H1 (cell line): ENCODE results near the gene PSMD3. TPM values are rescaled to one million over a fixed set of nuclear protein-coding genes. Genes with fewer than 3 reads are reported as not detected.

Experiments
- CTCF ChIA-PET: fragments of 300-600 bp; sonication (Branson Sonifier 250); formaldehyde crosslinking; loops from one replicate; lab custom pipeline; 2021; ENCODE audit not compliant: partially characterized antibody; lab: Charles Lee
- POLR2A ChIA-PET: fragments of 300-600 bp; sonication (Branson Sonifier 250); formaldehyde crosslinking; loops from one replicate; lab custom pipeline; 2021; ENCODE audit warnings: inconsistent platforms; ENCODE audit not compliant: partially characterized antibody; lab: Charles Lee
- DNase-seq, 2 experiments: peaks; one replicate each; pipeline versions ENCODE4 v3.0.0 to v3.0.0-alpha.2; 2010 to 2022; ENCODE audit warnings: low spot score in 2 of 2, low read depth in 1 of 2, mixed read lengths in 1 of 2
- FAIRE-seq: peaks from 2 replicates; lab custom pipeline; 2011; peaks lifted over from hg19 to GRCh38; lab: Jason Lieb, UNC
- H2AFZ ChIP-seq: 2 replicates; pipeline ENCODE4 v1.8.1; 2012; ENCODE audit warnings: low read length, inconsistent platforms
- H2AK5ac ChIP-seq: 2 replicates; pipeline ENCODE4 v1.6.1; 2013; ENCODE audit warnings: low read depth, low read length
- H2BK120ac ChIP-seq: replicated peaks from 2 replicates; pipeline ENCODE3; 2013; ENCODE audit warnings: low read depth, low read length, inconsistent platforms
- H2BK12ac ChIP-seq: 2 replicates; pipeline ENCODE4 v1.6.1; 2013; ENCODE audit warnings: low read depth, low read length
- H2BK15ac ChIP-seq: 2 replicates; pipeline ENCODE4 v1.6.1; 2013; ENCODE audit warnings: low read length
- H2BK20ac ChIP-seq: 2 replicates; pipeline ENCODE4 v1.6.1; 2013; ENCODE audit warnings: low read length
- H2BK5ac ChIP-seq: 2 replicates; pipeline ENCODE4 v1.6.1; 2013; ENCODE audit warnings: low read depth, low read length
- H3K14ac ChIP-seq: 2 replicates; pipeline ENCODE4 v1.6.1; 2013; ENCODE audit warnings: inconsistent platforms; ENCODE audit not compliant: insufficient read length
- H3K18ac ChIP-seq: 2 replicates; pipeline ENCODE4 v1.6.1; 2013; ENCODE audit warnings: low read length; ENCODE audit errors: extremely low read depth
- H3K23ac ChIP-seq: 2 replicates; pipeline ENCODE4 v1.6.1; 2013; ENCODE audit warnings: inconsistent platforms; ENCODE audit not compliant: insufficient read length
- H3K23me2 ChIP-seq: 2 replicates; pipeline ENCODE4 v1.6.1; 2013; ENCODE audit warnings: low read depth, low read length
- H3K27ac ChIP-seq: 2 replicates; pipeline ENCODE4 v1.6.1; 2011; ENCODE audit warnings: low read depth, low read length, inconsistent platforms
- H3K27me3 ChIP-seq, 4 experiments: replicated peaks in 1 of 4; 1 replicate in 1 of 4; 2 replicates in 3 of 4; pipeline versions ENCODE4 v1.6.1 to v1.8.1; 2011 to 2013; ENCODE audit warnings: low read length in 3 of 4, mild to moderate bottlenecking in 3 of 4, inconsistent platforms in 2 of 4, mixed read lengths in 2 of 4, moderate library complexity in 1 of 4; ENCODE audit not compliant: control insufficient read depth in 3 of 4, insufficient read depth in 3 of 4; ENCODE audit errors: extremely low read depth in 1 of 4
- H3K36me3 ChIP-seq, 4 experiments: 2 replicates each; pipeline versions ENCODE4 v1.6.1 to v1.8.1; 2011 to 2013; ENCODE audit warnings: mild to moderate bottlenecking in 4 of 4, low read length in 3 of 4, moderate library complexity in 2 of 4, control low read depth in 1 of 4, inconsistent platforms in 1 of 4; ENCODE audit not compliant: insufficient read depth in 4 of 4, control insufficient read depth in 2 of 4
- H3K4ac ChIP-seq: replicated peaks from 2 replicates; pipeline ENCODE3; 2013; ENCODE audit warnings: low read length, low read depth, mixed read lengths, inconsistent platforms; ENCODE audit not compliant: insufficient read length
- H3K4me1 ChIP-seq, 4 experiments: replicated peaks in 1 of 4; 1 replicate in 1 of 4; 2 replicates in 3 of 4; pipeline versions ENCODE4 v1.6.1 to v1.8.1; 2011 to 2013; ENCODE audit warnings: low read length in 3 of 4, inconsistent platforms in 2 of 4, mixed read lengths in 1 of 4; ENCODE audit not compliant: insufficient read depth in 4 of 4, control insufficient read depth in 3 of 4
- H3K4me2 ChIP-seq, 2 experiments: 2 replicates each; pipeline versions ENCODE4 v1.6.1 to v1.8.1; 2011 to 2013; ENCODE audit warnings: low read depth in 2 of 2, low read length in 2 of 2, control low read depth in 1 of 2, inconsistent platforms in 1 of 2, mild to moderate bottlenecking in 1 of 2; ENCODE audit not compliant: insufficient read depth in 1 of 2
- H3K4me3 ChIP-seq, 4 experiments: fragments of 200-600, 300-600 bp in 1 of 4; sonication (generic), shearing (Covaris generic), sonication (Bioruptor Twin) in 1 of 4; 2 replicates each; pipeline versions ENCODE4 v1.5.1 to v1.8.1; 2011 to 2016; ENCODE audit warnings: low read length in 4 of 4, low read depth in 3 of 4, control low read depth in 2 of 4, inconsistent platforms in 2 of 4, mild to moderate bottlenecking in 2 of 4, mixed read lengths in 1 of 4, moderate library complexity in 1 of 4; ENCODE audit not compliant: insufficient read depth in 2 of 4; ENCODE audit errors: extremely low read depth in 1 of 4
- H3K56ac ChIP-seq: replicated peaks from 2 replicates; pipeline ENCODE3; 2013; ENCODE audit warnings: low read depth, mild to moderate bottlenecking, mixed read lengths, low read length, inconsistent platforms; ENCODE audit not compliant: insufficient read length
- H3K79me1 ChIP-seq: 2 replicates; pipeline ENCODE4 v1.6.1; 2013; ENCODE audit warnings: low read depth, low read length, control low read depth
- H3K79me2 ChIP-seq, 2 experiments: 2 replicates each; pipeline versions ENCODE4 v1.6.1 to v1.8.1; 2012 to 2013; ENCODE audit warnings: low read length in 2 of 2, mild to moderate bottlenecking in 2 of 2, inconsistent platforms in 1 of 2; ENCODE audit not compliant: insufficient read depth in 2 of 2, control insufficient read depth in 1 of 2
- H3K9ac ChIP-seq, 4 experiments: replicated peaks in 1 of 4; 1 replicate in 1 of 4; 2 replicates in 3 of 4; pipeline versions ENCODE4 v1.6.1 to v1.8.1; 2011 to 2013; ENCODE audit warnings: low read depth in 3 of 4, low read length in 3 of 4, control low read depth in 2 of 4, mild to moderate bottlenecking in 2 of 4, moderate library complexity in 2 of 4, inconsistent platforms in 1 of 4; ENCODE audit errors: extremely low read depth in 1 of 4
- H3K9me3 ChIP-seq, 2 experiments: 2 replicates each; pipeline versions ENCODE4 v1.6.1 to v1.8.1; 2012 to 2013; ENCODE audit warnings: mild to moderate bottlenecking in 2 of 2, moderate library complexity in 2 of 2, control low read depth in 1 of 2, inconsistent platforms in 1 of 2, low read depth in 1 of 2, low read length in 1 of 2, mixed read lengths in 1 of 2; ENCODE audit not compliant: insufficient read depth in 2 of 2
- H4K20me1 ChIP-seq, 2 experiments: replicated peaks in 1 of 2; 2 replicates each; pipeline versions ENCODE3 to v1.8.1; 2011 to 2013; ENCODE audit warnings: inconsistent platforms in 2 of 2, low read length in 2 of 2, mild to moderate bottlenecking in 1 of 2; ENCODE audit not compliant: insufficient read depth in 2 of 2, control insufficient read depth in 1 of 2
- H4K5ac ChIP-seq: 2 replicates; pipeline ENCODE4 v1.6.1; 2013; ENCODE audit warnings: low read length, low read depth, mixed read lengths, inconsistent platforms; ENCODE audit not compliant: insufficient read length
- H4K8ac ChIP-seq: 2 replicates; pipeline ENCODE4 v1.8.0; 2013; ENCODE audit warnings: mild to moderate bottlenecking, moderate library complexity, low read length, inconsistent platforms; ENCODE audit not compliant: insufficient read depth; ENCODE audit errors: extremely low read depth
- H4K91ac ChIP-seq: replicated peaks from 2 replicates; pipeline ENCODE3; 2013; ENCODE audit warnings: low read length, mixed read lengths, inconsistent platforms; ENCODE audit not compliant: insufficient read length
- BCL11A ChIP-seq, 2 experiments: IDR thresholded peaks; one replicate each; pipeline ENCODE4 v1.6.1; 2011; ENCODE audit warnings: low read depth in 2 of 2, low read length in 2 of 2, mild to moderate bottlenecking in 2 of 2
- CREB1 ChIP-seq: IDR thresholded peaks from 2 replicates; pipeline ENCODE4 v1.6.1; 2012; ENCODE audit warnings: inconsistent platforms
- POLR2AphosphoS5 ChIP-seq: IDR thresholded peaks from 2 replicates; pipeline ENCODE4 v1.6.1; 2011; ENCODE audit warnings: low read depth, low read length
- RXRA ChIP-seq: IDR thresholded peaks from 2 replicates; pipeline ENCODE4 v1.6.1; 2011; ENCODE audit warnings: low read depth, mild to moderate bottlenecking, low read length, moderate library complexity; ENCODE audit not compliant: insufficient read depth
- ZNF274 ChIP-seq: IDR thresholded peaks from 2 replicates; pipeline ENCODE4 v1.7.0; 2012; ENCODE audit warnings: low read length, borderline replicate concordance; ENCODE audit errors: extremely low read depth
- WGBS, 2 experiments: shearing (Covaris generic) in 1 of 2; methylation state at CpG; one replicate each; pipeline versions ENCODE4 v1.1.6 to v1.1.7; 2013 to 2015; ENCODE audit warnings: low lambda C conversion rate in 2 of 2, mixed read lengths in 2 of 2, inconsistent platforms in 1 of 2, low coverage in 1 of 2, missing lambda C conversion rate in 1 of 2; ENCODE audit not compliant: insufficient replicate concordance in 2 of 2, insufficient coverage in 1 of 2, insufficient read length in 1 of 2; ENCODE audit errors: extremely low coverage in 1 of 2, missing lambda C conversion rate in 1 of 2; 5-methylcytosine and 5-hydroxymethylcytosine counted together
- polyA plus RNA-seq, 7 experiments: library from polyadenylated mRNA; depleted of rRNA in 3 of 7; stranded (reverse) in 5 of 7; unstranded in 2 of 7; fragments of >200 nt in 5 of 7; fragments of 200-250 nt in 2 of 7; gene quantifications; 1 replicate in 5 of 7; 2 replicates in 1 of 7; 4 replicates in 1 of 7; pipeline versions ENCODE4 v1.2.1 to v1.2.3, GENCODE V29; 2011 to 2013; ENCODE audit warnings: missing spikeins in 2 of 7, mixed read lengths in 2 of 7
- total RNA-seq: library from RNA; stranded (reverse); fragmentation: NEBNext Ultra II Directional; extraction: Animal tissue kit (Norgen Biotek cat#: 25700); gene quantifications from 2 replicates; pipeline ENCODE4 v1.2.1, GENCODE V29; 2021

PSMD3 gene
- total and polyA plus RNA-seq, 2 of the 8 experiments (the other 6 are each of a cell fraction or from before 2014, with no cell fraction given), result 151 to 198 TPM

DNA sequence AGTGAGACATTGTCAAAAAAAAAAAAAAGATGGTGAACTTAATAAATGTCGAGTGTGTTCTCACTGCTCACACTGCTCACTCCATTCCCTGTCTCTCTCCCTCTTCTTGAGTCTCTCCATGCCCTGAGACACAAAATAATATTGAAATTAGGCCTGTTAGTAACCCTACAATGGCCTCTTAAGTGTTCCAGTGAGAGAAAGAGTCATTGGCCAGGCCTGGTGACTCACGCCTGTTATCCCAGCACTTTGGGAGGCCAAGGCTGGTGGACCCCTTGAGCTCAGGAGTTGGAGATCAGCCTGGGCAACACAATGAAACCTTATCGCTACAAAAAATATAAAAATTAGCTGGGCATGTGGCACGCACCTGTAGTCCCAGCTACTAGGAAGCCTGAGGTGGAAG lies 18.5 kb downstream of the PSMD3 start:
- ChIA-PET CTCF (interaction anchor here (0.7 to 2.5 kb wide), 4 partner anchors 11 to 540 kb away, joined by 3 to 11 read pairs (median 6); no protein-coding TSS in a partner anchor), POLR2A (interaction anchor here (1.2 to 3.0 kb wide), 4 partner anchors 9 to 19 kb away, joined by 3 to 13 read pairs (median 4); partner anchors contain the start of gene PSMD3)
- no peak overlapping the region for H3K4me3 ChIP-seq
- H2AFZ ChIP-seq, result no peak overlapping the region
- no peak overlapping the region for H2BK15ac ChIP-seq
- FAIRE-seq (no peak), DNase-seq (no peak)
- H3K56ac ChIP-seq, result no peak overlapping the region
- H3K79me2 ChIP-seq, result no peaks in the 10 kb centered on the region
- no peak overlapping the region for H2BK20ac ChIP-seq
- H3K18ac ChIP-seq, result no peak overlapping the region
- H2BK5ac ChIP-seq, result no peak overlapping the region
- H4K91ac ChIP-seq, result no peak overlapping the region
- no peaks in the 10 kb centered on the region for H3K4me1 ChIP-seq
- no peak overlapping the region for H2BK12ac ChIP-seq
- no peak overlapping the region for H3K27ac ChIP-seq
- no peak overlapping the region for H2AK5ac ChIP-seq
- no peaks in the 10 kb centered on the region for H3K23me2 ChIP-seq
- WGBS, 2 experiments, result 91% methylated on average over 4 of the region's 4 CpGs; no CpG with 5 or more reads in 1 of the 2 experiments
- H4K5ac ChIP-seq, result no peak overlapping the region
- no peak overlapping the region for H3K4ac ChIP-seq
- H3K27me3 ChIP-seq, result no peaks in the 10 kb centered on the region
- no peaks in the 10 kb centered on the region for H3K79me1 ChIP-seq
- H3K14ac ChIP-seq, result no peak overlapping the region
- H4K8ac ChIP-seq, result no peak overlapping the region
- H3K9me3 ChIP-seq, result no peaks in the 10 kb centered on the region
- peaks cover 17 to 35% (median 28%) of the 10 kb centered on the region in 4 experiments for H3K36me3 ChIP-seq
- peaks cover 0 to 4% of the 10 kb centered on the region in 2 experiments for H4K20me1 ChIP-seq
- no peak overlapping the region for H3K4me2 ChIP-seq
- TF ChIP-seq BCL11A (IDR thresholded peaks at IDR 0.05; ENCODE audit: low read depth in 2 of 2, low read length in 2 of 2), result no peak
- no peak for TF ChIP-seq RXRA
- TF ChIP-seq POLR2AphosphoS5, result no peak
- TF ChIP-seq CREB1, result no peak
- TF ChIP-seq ZNF274, result no peak
- TF ChIP-seq, all 59 proteins: peak for 0
- H3K23ac ChIP-seq, result no peak overlapping the region
- H3K9ac ChIP-seq, result no peak overlapping the region
- no peak overlapping the region for H2BK120ac ChIP-seq
